Panc1 (cell line): Measurements from ENCODE around the gene CLSTN3. TPM values are rescaled to one million over a fixed set of nuclear protein-coding genes. Genes with fewer than 3 reads are reported as not detected.

Source experiments
- ATAC-seq: fragments of 200-7000 bp; cut with Tn5 transposase; 2 replicates; pipeline ENCODE4 v1.9.1; 2020; ENCODE audit warnings: mild to moderate bottlenecking, moderate library complexity
- BruUV-seq: library from RNA; stranded (reverse); fragments of 400-500 nt; replicated peaks from 2 replicates; lab custom pipeline; 2021; lab: Mats Ljungman, UMichigan
- CTCF ChIA-PET: fragments of 300-600 bp; sonication (Branson Sonifier 250); formaldehyde crosslinking; loops from one replicate; lab custom pipeline; 2022; ENCODE audit warnings: antibody characterized with exemption; lab: Charles Lee
- POLR2A ChIA-PET: fragments of 300-600 bp; sonication (Branson Sonifier 250); formaldehyde crosslinking; loops from one replicate; lab custom pipeline; 2022; ENCODE audit warnings: antibody characterized with exemption; lab: Charles Lee
- DNase-seq: peaks from one replicate; pipeline ENCODE4 v3.0.0-alpha.2; 2010; ENCODE audit warnings: low read depth, low spot score
- H3K27ac ChIP-seq: 2 replicates; pipeline ENCODE4 v1.5.1; 2011; ENCODE audit warnings: mild to moderate bottlenecking, low read length, inconsistent platforms
- H3K27me3 ChIP-seq: fragments of 200-500 bp; sonication (Bioruptor generic); 2 replicates; pipeline ENCODE4 v1.6.0; 2014; ENCODE audit warnings: low read length, inconsistent platforms; ENCODE audit not compliant: control insufficient read depth, insufficient read depth
- H3K36me3 ChIP-seq: fragments of 200-500 bp; sonication (Bioruptor generic); 2 replicates; pipeline ENCODE4 v1.5.1; 2014; ENCODE audit warnings: inconsistent platforms, mild to moderate bottlenecking, low read length, moderate library complexity; ENCODE audit not compliant: control insufficient read depth, insufficient read depth
- H3K4me1 ChIP-seq: 2 replicates; pipeline ENCODE4 v1.5.1; 2011; ENCODE audit warnings: inconsistent platforms, mild to moderate bottlenecking, low read length, moderate library complexity; ENCODE audit not compliant: control insufficient read depth, insufficient read depth
- H3K4me3 ChIP-seq, 2 experiments: 2 replicates each; pipeline ENCODE4 v1.5.1; 2011 to 2012; ENCODE audit warnings: low read depth in 2 of 2, low read length in 2 of 2, mild to moderate bottlenecking in 2 of 2, inconsistent platforms in 1 of 2, moderate library complexity in 1 of 2
- H3K9me3 ChIP-seq: fragments of 200-500 bp; sonication (Bioruptor generic); 2 replicates; pipeline ENCODE4 v1.5.1; 2014; ENCODE audit warnings: low read depth, mild to moderate bottlenecking, inconsistent platforms, low read length, moderate library complexity; ENCODE audit not compliant: control insufficient read depth, insufficient read depth
- POLR2AphosphoS5 ChIP-seq: IDR thresholded peaks from 2 replicates; pipeline ENCODE4 v1.6.1; 2012; ENCODE audit warnings: mild to moderate bottlenecking, low read depth, low read length, moderate library complexity
- SIN3A ChIP-seq: IDR thresholded peaks from 2 replicates; pipeline ENCODE4 v1.6.1; 2012; ENCODE audit warnings: low read depth, mild to moderate bottlenecking, low read length, moderate library complexity, borderline replicate concordance; ENCODE audit not compliant: insufficient read depth
- TCF7L2 ChIP-seq: IDR thresholded peaks from 2 replicates; pipeline ENCODE4 v1.6.1; 2011; ENCODE audit warnings: mild to moderate bottlenecking, low read depth, low read length, inconsistent platforms
- in situ Hi-C: cut with HindIII; loops from 2 replicates; pipeline ENCODE4 v1.10.0; 2016; ENCODE audit warnings: low sequenced_read_pairs, low pct_unique_long_range_greater_than_20kb
- intact Hi-C: fragments of 100-400 bp; cut with micrococcal nuclease; formaldehyde crosslinking; loops from one replicate; pipeline ENCODE4 v1.10.0; 2022; ENCODE audit not compliant: unreplicated experiment
- total RNA-seq: library from RNA; stranded (reverse); gene quantifications from one replicate; pipeline ENCODE4 v1.2.1, GENCODE V29; 2021; ENCODE audit not compliant: unreplicated experiment
- TF ChIP-seq, protein P1 (sequence below): fragments of 450-650 bp; IDR thresholded peaks from 2 replicates; pipeline ENCODE4 v1.5.1; 2017; ENCODE audit warnings: mild to moderate bottlenecking
- TF ChIP-seq, protein P2 (sequence below), 2 experiments: IDR thresholded peaks; 2 replicates each; pipeline ENCODE4 v1.6.1; 2011 to 2012; ENCODE audit warnings: low read depth in 2 of 2, control low read depth in 1 of 2, low read length in 1 of 2, mild to moderate bottlenecking in 1 of 2, moderate library complexity in 1 of 2; ENCODE audit not compliant: insufficient read depth in 1 of 2

CLSTN3 gene
- total RNA-seq, 1 experiment from 2014 or later = 5.9 TPM

DNA sequence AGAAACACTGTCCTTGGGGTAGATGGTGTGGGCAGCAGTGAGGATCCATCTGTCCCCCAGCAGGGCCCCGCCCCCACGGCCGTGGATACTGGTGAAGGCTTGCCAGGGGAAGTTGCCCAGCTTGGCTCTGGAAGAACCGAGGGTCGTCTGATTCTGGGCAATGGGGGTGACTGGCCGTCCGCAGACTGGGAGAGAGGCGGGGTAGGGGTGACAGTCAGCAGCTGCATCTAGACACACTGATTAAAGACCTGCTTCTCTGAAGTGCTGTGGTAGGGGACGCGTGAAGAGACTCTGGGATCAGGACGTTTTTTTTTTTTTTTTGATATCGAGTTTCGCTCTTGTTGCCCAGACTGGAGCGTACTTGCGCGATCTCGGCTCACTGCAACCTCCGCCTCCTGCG is 33.2 kb upstream of the CLSTN3 start:
- H3K4me3 ChIP-seq = no peak overlapping the region
- ATAC-seq = no peak
- no peak overlapping the region for H3K27ac ChIP-seq
- ChIA-PET POLR2A (no interaction called here), CTCF (no interaction called here)
- no peaks in the 10 kb centered on the region for H3K36me3 ChIP-seq
- in situ Hi-C loops = no loop called here
- intact Hi-C loops = no loop called here
- BruUV-seq = no TSS peak
- H3K9me3 ChIP-seq = no peaks in the 10 kb centered on the region
- TF ChIP-seq SIN3A (no peak), TCF7L2 (no peak), POLR2AphosphoS5 (no peak)
- TF ChIP-seq, protein P1, sequence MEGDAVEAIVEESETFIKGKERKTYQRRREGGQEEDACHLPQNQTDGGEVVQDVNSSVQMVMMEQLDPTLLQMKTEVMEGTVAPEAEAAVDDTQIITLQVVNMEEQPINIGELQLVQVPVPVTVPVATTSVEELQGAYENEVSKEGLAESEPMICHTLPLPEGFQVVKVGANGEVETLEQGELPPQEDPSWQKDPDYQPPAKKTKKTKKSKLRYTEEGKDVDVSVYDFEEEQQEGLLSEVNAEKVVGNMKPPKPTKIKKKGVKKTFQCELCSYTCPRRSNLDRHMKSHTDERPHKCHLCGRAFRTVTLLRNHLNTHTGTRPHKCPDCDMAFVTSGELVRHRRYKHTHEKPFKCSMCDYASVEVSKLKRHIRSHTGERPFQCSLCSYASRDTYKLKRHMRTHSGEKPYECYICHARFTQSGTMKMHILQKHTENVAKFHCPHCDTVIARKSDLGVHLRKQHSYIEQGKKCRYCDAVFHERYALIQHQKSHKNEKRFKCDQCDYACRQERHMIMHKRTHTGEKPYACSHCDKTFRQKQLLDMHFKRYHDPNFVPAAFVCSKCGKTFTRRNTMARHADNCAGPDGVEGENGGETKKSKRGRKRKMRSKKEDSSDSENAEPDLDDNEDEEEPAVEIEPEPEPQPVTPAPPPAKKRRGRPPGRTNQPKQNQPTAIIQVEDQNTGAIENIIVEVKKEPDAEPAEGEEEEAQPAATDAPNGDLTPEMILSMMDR = no peak
- TF ChIP-seq, protein P2, sequence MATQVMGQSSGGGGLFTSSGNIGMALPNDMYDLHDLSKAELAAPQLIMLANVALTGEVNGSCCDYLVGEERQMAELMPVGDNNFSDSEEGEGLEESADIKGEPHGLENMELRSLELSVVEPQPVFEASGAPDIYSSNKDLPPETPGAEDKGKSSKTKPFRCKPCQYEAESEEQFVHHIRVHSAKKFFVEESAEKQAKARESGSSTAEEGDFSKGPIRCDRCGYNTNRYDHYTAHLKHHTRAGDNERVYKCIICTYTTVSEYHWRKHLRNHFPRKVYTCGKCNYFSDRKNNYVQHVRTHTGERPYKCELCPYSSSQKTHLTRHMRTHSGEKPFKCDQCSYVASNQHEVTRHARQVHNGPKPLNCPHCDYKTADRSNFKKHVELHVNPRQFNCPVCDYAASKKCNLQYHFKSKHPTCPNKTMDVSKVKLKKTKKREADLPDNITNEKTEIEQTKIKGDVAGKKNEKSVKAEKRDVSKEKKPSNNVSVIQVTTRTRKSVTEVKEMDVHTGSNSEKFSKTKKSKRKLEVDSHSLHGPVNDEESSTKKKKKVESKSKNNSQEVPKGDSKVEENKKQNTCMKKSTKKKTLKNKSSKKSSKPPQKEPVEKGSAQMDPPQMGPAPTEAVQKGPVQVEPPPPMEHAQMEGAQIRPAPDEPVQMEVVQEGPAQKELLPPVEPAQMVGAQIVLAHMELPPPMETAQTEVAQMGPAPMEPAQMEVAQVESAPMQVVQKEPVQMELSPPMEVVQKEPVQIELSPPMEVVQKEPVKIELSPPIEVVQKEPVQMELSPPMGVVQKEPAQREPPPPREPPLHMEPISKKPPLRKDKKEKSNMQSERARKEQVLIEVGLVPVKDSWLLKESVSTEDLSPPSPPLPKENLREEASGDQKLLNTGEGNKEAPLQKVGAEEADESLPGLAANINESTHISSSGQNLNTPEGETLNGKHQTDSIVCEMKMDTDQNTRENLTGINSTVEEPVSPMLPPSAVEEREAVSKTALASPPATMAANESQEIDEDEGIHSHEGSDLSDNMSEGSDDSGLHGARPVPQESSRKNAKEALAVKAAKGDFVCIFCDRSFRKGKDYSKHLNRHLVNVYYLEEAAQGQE (IDR thresholded peaks at IDR 0.05; ENCODE audit: insufficient read depth in 1 of 2, low read depth in 2 of 2, low read length in 1 of 2) = no peak
- no peak for DNase-seq
- no peaks in the 10 kb centered on the region for H3K4me1 ChIP-seq
- no peaks in the 10 kb centered on the region for H3K27me3 ChIP-seq

DNA sequence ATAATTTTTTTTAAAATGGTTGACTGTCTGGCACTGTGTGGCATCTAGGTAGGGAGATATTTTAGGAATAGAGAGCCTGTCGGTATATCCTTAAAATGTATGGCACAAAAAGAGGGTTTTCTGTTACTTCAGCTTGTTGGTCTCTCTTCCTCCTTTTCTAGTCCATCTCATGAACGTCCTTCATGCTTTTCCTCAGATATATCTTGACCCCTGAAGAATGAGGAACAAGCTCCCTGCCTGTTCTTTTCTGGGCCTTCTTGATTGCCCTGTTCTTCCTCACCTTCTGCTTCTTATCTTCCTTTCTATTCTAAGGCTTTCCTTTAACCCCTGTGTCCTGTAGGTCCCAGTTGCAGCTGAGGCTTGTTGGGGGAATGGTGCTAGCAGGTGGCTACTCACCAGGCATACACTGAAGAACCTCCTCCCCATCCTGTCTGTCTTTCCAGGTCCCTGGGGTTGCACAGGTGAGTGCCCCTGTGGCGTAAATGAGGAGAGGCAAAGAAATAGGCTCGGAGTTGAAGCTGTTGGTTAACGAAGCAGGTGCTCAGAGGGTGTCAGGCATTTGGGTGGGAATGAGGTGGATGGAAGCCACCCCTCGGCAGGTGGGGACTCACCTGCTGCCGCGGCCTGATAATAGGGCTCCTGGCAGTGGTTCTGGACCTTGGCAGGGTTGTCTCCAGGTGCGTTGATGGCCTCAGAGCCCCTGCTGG is 30.7 kb upstream of the CLSTN3 start:
- in situ Hi-C loops (no loop called here), intact Hi-C loops (no loop called here)
- POLR2A ChIA-PET = no interaction called here
- no peak for DNase-seq
- BruUV-seq = no TSS peak
- CTCF ChIA-PET = no interaction called here
- Histone ChIP-seq H3K27ac (no peak overlapping the region), H3K9me3 (no peaks in the 10 kb centered on the region), H3K4me3 (no peak overlapping the region), H3K36me3 (no peaks in the 10 kb centered on the region), H3K27me3 (no peaks in the 10 kb centered on the region), H3K4me1 (no peaks in the 10 kb centered on the region)
- ATAC-seq = no peak
- no peak for TF ChIP-seq TCF7L2
- TF ChIP-seq, protein P2 (IDR thresholded peaks at IDR 0.05; ENCODE audit: insufficient read depth in 1 of 2, low read depth in 2 of 2, low read length in 1 of 2) = no peak
- TF ChIP-seq SIN3A = no peak
